Activated B cell treated with CpG ODN at 0.5 μM for 24 hours (primary cell): ENCODE results near the gene RBM15. TPM values are rescaled to one million over a fixed set of nuclear protein-coding genes. Genes with fewer than 3 reads are reported as not detected.
A peak's percentile ranks its signal among the peaks of the same experiment; 100 is the strongest.

Experiments used
- ATAC-seq: fragments of 200-7000 bp; cut with Tn5 transposase; one replicate; pipeline ENCODE4 v1.10.0; 2021; ENCODE audit warnings: low read depth, mild to moderate bottlenecking, moderate library complexity
- CTCF ChIA-PET: fragments of 350-600 bp; sonication (Branson Sonifier 250); formaldehyde crosslinking; loops from one replicate; lab custom pipeline; 2021; ENCODE audit warnings: antibody characterized with exemption; lab: Charles Lee
- POLR2A ChIA-PET: fragments of 350-600 bp; sonication (Branson Sonifier 250); formaldehyde crosslinking; loops from one replicate; lab custom pipeline; 2021; ENCODE audit warnings: antibody characterized with exemption; lab: Charles Lee
- DNase-seq: peaks from one replicate; pipeline ENCODE4 v3.0.0; 2022
- H3K27ac Mint-ChIP-seq: one replicate; pipeline ENCODE4 v1.8.0; 2020; ENCODE audit warnings: mixed read lengths
- H3K27me3 Mint-ChIP-seq: one replicate; pipeline ENCODE4 v1.8.0; 2021; ENCODE audit warnings: mixed read lengths
- H3K36me3 Mint-ChIP-seq: one replicate; pipeline ENCODE4 v1.8.0; 2021; ENCODE audit warnings: low read depth, mixed read lengths
- H3K4me1 Mint-ChIP-seq: one replicate; pipeline ENCODE4 v1.8.0; 2021; ENCODE audit warnings: mixed read lengths
- H3K4me3 Mint-ChIP-seq: one replicate; pipeline ENCODE4 v1.8.0; 2020; ENCODE audit warnings: mild to moderate bottlenecking, mixed read lengths
- H3K9me3 Mint-ChIP-seq: one replicate; pipeline ENCODE4 v1.8.0; 2020; ENCODE audit warnings: mixed read lengths
- intact Hi-C: fragments of 100-400 bp; cut with micrococcal nuclease; formaldehyde crosslinking; loops from one replicate; pipeline ENCODE4 v1.15.1; 2024
- total RNA-seq: library from RNA; stranded (reverse); gene quantifications from 2 replicates; pipeline ENCODE4 v1.2.3, GENCODE V29; 2022
- TF ChIP-seq, protein P1 (sequence below): fragments of 200-600 bp; IDR thresholded peaks from one replicate; pipeline ENCODE4 v1.8.0; 2022; ENCODE audit warnings: antibody characterized with exemption, mild to moderate bottlenecking

The RBM15 gene
- total RNA-seq, 1 donor from 2014 or later: 61.1 TPM

DNA sequence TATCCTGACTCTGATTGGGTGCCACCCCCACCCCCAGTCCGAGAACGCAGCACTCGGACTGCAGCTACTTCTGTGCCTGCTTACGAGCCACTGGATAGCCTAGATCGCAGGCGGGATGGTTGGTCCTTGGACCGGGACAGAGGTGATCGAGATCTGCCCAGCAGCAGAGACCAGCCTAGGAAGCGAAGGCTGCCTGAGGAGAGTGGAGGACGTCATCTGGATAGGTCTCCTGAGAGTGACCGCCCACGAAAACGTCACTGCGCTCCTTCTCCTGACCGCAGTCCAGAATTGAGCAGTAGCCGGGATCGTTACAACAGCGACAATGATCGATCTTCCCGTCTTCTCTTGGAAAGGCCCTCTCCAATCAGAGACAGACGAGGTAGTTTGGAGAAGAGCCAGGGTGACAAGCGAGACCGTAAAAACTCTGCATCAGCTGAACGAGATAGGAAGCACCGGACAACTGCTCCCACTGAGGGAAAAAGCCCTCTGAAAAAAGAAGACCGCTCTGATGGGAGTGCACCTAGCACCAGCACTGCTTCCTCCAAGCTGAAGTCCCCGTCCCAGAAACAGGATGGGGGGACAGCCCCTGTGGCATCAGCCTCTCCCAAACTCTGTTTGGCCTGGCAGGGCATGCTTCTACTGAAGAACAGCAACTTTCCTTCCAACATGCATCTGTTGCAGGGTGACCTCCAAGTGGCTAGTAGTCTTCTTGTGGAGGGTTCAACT lies 2.1 kb downstream of the RBM15 start:
- intact Hi-C loops: loop anchor here (10.0 kb wide), 1 partner anchor 533 kb away; the partner anchor contains the start of gene CD53
- H3K27me3 Mint-ChIP-seq: no peaks in the 10 kb centered on the region
- H3K9me3 Mint-ChIP-seq: no peaks in the 10 kb centered on the region
- DNase-seq: no peak
- peaks cover 69% of the 10 kb centered on the region for H3K4me1 Mint-ChIP-seq
- no peak overlapping the region for H3K27ac Mint-ChIP-seq
- no peak for ATAC-seq
- no peak overlapping the region for H3K4me3 Mint-ChIP-seq
- TF ChIP-seq, protein P1, sequence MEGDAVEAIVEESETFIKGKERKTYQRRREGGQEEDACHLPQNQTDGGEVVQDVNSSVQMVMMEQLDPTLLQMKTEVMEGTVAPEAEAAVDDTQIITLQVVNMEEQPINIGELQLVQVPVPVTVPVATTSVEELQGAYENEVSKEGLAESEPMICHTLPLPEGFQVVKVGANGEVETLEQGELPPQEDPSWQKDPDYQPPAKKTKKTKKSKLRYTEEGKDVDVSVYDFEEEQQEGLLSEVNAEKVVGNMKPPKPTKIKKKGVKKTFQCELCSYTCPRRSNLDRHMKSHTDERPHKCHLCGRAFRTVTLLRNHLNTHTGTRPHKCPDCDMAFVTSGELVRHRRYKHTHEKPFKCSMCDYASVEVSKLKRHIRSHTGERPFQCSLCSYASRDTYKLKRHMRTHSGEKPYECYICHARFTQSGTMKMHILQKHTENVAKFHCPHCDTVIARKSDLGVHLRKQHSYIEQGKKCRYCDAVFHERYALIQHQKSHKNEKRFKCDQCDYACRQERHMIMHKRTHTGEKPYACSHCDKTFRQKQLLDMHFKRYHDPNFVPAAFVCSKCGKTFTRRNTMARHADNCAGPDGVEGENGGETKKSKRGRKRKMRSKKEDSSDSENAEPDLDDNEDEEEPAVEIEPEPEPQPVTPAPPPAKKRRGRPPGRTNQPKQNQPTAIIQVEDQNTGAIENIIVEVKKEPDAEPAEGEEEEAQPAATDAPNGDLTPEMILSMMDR: no peak
- CTCF ChIA-PET: interaction anchor here (1.3 to 9.0 kb wide), 3 partner anchors 41 to 119 kb away, joined by 7 to 79 read pairs (median 68); no protein-coding TSS in a partner anchor
- POLR2A ChIA-PET: interaction anchor here (1.6 to 4.4 kb wide), 2 partner anchors 18 to 42 kb away, joined by 3 to 262 read pairs; no protein-coding TSS in a partner anchor
- H3K36me3 Mint-ChIP-seq: peaks cover 55% of the 10 kb centered on the region

DNA sequence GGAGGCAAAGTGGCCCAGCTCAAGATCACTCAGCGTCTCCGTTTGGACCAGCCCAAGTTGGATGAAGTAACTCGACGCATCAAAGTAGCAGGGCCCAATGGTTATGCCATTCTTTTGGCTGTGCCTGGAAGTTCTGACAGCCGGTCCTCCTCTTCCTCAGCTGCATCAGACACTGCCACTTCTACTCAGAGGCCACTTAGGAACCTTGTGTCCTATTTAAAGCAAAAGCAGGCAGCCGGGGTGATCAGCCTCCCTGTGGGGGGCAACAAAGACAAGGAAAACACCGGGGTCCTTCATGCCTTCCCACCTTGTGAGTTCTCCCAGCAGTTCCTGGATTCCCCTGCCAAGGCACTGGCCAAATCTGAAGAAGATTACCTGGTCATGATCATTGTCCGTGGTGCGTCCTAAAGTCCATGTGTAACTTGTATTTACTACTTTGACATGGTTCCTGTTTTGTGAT lies 2.7 kb downstream of the RBM15 start:
- Mint-ChIP-seq H3K27me3 (no peaks in the 10 kb centered on the region), H3K9me3 (no peaks in the 10 kb centered on the region), H3K4me1 (peaks cover 70% of the 10 kb centered on the region), H3K27ac (no peak overlapping the region), H3K4me3 (no peak overlapping the region), H3K36me3 (peaks cover 61% of the 10 kb centered on the region)
- POLR2A ChIA-PET: interaction anchor here (1.1 kb wide), 2 partner anchors 27 to 45 kb away, joined by 3 read pairs; no protein-coding TSS in a partner anchor
- CTCF ChIA-PET: interaction anchor here (0.7 to 9.0 kb wide), 3 partner anchors 39 to 118 kb away, joined by 3 to 79 read pairs (median 7); no protein-coding TSS in a partner anchor
- intact Hi-C loops: loop anchor here (10.0 kb wide), 1 partner anchor 533 kb away; the partner anchor contains the start of gene CD53
- DNase-seq (no peak), ATAC-seq (no peak)
- TF ChIP-seq, protein P1: no peak

DNA sequence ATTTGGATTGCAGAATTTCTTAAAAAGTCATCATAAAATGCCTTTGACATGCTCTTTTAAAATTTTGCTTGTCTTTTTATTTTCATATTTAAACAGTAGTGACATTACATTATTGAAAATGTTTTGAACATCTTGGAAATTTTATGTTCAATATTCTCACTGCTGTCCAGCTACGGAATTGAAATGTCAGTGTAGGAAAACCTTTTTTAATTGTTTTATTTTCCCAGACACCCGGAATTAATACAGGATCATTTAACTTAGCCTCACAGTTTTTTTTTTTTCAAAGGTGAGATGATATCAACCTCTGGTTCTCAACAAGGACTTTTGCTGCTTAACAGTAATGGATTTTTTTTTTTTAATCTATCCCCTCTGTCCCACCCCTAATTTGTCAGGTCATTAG lies 4.1 kb downstream of the RBM15 start:
- Mint-ChIP-seq H3K4me3 (no peak overlapping the region), H3K27ac (peak overlapping the region; percentile 5), H3K36me3 (peaks cover 68% of the 10 kb centered on the region), H3K4me1 (peaks cover 77% of the 10 kb centered on the region), H3K9me3 (no peaks in the 10 kb centered on the region), H3K27me3 (no peaks in the 10 kb centered on the region)
- TF ChIP-seq, protein P1: no peak
- CTCF ChIA-PET: interaction anchor here (1.2 to 1.3 kb wide), 2 partner anchors 117 to 136 kb away, joined by 3 to 4 read pairs; no protein-coding TSS in a partner anchor
- intact Hi-C loops: loop anchor here (10.0 kb wide), 1 partner anchor 532 kb away; the partner anchor contains the start of gene CD53
- POLR2A ChIA-PET: interaction anchor here (0.7 kb wide), 1 partner anchor 1322 kb away, joined by 3 read pairs; no protein-coding TSS in a partner anchor
- DNase-seq: no peak
- no peak for ATAC-seq

DNA sequence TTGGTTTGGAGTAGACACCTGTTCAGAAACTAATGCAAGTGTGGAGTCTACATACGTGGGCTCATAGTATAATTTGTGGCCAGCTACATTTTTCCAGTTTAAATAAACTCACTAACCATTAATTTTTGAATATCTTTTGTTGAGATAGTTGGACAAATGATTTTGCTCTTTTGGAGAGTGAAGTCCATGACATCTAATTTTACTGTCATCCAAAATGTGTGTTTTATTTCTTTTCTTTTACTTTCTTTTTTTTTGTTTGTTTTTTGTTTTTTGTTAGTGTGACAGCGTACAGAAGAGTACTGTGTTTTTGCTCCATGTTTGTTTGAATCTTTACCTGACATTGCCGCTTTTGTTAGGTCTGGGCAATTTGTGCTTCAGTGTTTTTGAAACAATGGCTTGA lies 5.0 kb downstream of the RBM15 start:
- no peak for ATAC-seq
- Mint-ChIP-seq H3K36me3 (peaks cover 75% of the 10 kb centered on the region), H3K4me1 (peaks cover 86% of the 10 kb centered on the region), H3K27me3 (no peaks in the 10 kb centered on the region), H3K4me3 (no peak overlapping the region), H3K9me3 (no peaks in the 10 kb centered on the region), H3K27ac (no peak overlapping the region)
- POLR2A ChIA-PET: no interaction called here
- intact Hi-C loops: loop anchor here (10.0 kb wide), 1 partner anchor 531 kb away; the partner anchor contains the start of gene CD53
- CTCF ChIA-PET: interaction anchor here (1.0 to 1.3 kb wide), 3 partner anchors 116 to 137 kb away, joined by 3 to 4 read pairs (median 3); no protein-coding TSS in a partner anchor
- TF ChIP-seq, protein P1: no peak
- DNase-seq: no peak

DNA sequence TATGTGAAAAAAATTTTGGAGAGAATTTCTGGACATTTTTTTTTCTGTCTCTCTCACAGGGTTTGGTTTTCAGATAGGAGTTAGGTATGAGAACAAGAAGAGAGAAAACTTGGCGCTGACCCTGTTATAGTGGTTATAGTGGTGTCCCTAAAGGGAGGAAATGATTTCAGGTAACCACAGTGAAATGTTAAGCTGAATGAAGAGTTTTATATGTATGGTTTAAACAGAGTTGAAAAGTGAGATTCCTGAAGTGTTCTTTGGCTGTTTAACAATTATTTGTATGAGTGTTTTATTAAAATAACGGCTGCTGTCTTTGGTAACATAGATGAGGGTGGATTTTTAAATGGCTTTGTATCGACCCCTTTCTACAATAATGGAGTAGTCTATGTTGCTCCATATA lies 6.3 kb downstream of the RBM15 start:
- Mint-ChIP-seq H3K4me3 (peak overlapping the region; percentile 13), H3K9me3 (no peaks in the 10 kb centered on the region), H3K4me1 (peaks cover 92% of the 10 kb centered on the region), H3K27ac (no peak overlapping the region), H3K36me3 (peaks cover 80% of the 10 kb centered on the region), H3K27me3 (no peaks in the 10 kb centered on the region)
- no peak for DNase-seq
- no peak for ATAC-seq
- TF ChIP-seq, protein P1: no peak
- POLR2A ChIA-PET: no interaction called here
- intact Hi-C loops: loop anchor here (10.0 kb wide), 1 partner anchor 529 kb away; the partner anchor contains the start of gene CD53
- CTCF ChIA-PET: no interaction called here
